HepG2 (cell line): ENCODE data around the gene RINL. TPM values are rescaled to one million over a fixed set of nuclear protein-coding genes. Genes with fewer than 3 reads are reported as not detected.
A peak's percentile ranks its signal among the peaks of the same experiment; 100 is the strongest.

Source experiments
- FOSL2 ChIP-seq: sonication (generic); formaldehyde crosslinking; IDR thresholded peaks from 2 replicates; pipeline ENCODE4 v1.4.0; 2020; ENCODE audit warnings: missing genetic modification reagents
- GPN1 ChIP-seq: sonication (generic); formaldehyde crosslinking; IDR thresholded peaks from 2 replicates; pipeline ENCODE4 v1.5.1; 2020; ENCODE audit warnings: missing genetic modification reagents, borderline replicate concordance
- HOXA3 ChIP-seq: sonication (generic); formaldehyde crosslinking; IDR thresholded peaks from 2 replicates; pipeline ENCODE4 v1.5.0; 2020; ENCODE audit warnings: missing genetic modification reagents
- IRF2 ChIP-seq: IDR thresholded peaks from 2 replicates; pipeline ENCODE4 v1.6.1; 2018; ENCODE audit warnings: missing genetic modification reagents, missing compliant biosample characterization
- MAFG ChIP-seq: sonication (generic); formaldehyde crosslinking; IDR thresholded peaks from 2 replicates; pipeline ENCODE4 v1.5.1; 2020; ENCODE audit warnings: mild to moderate bottlenecking, missing genetic modification reagents
- NAIF1 ChIP-seq: sonication (generic); formaldehyde crosslinking; IDR thresholded peaks from 2 replicates; pipeline ENCODE4 v1.5.0; 2020; ENCODE audit warnings: mild to moderate bottlenecking, missing genetic modification reagents, borderline replicate concordance
- POLR2AphosphoS2 ChIP-seq: IDR thresholded peaks from 2 replicates; pipeline ENCODE4 v1.6.1; 2011; ENCODE audit warnings: low read depth, low read length, improper control_type of control experiment
- PRPF4 ChIP-seq: fragments of 200-400 bp; formaldehyde crosslinking; IDR thresholded peaks from 2 replicates; pipeline ENCODE4 v1.6.1; 2016; ENCODE audit warnings: low read length, low read depth; ENCODE audit not compliant: poor library complexity, severe bottlenecking
- RFXAP ChIP-seq: sonication (generic); formaldehyde crosslinking; IDR thresholded peaks from 2 replicates; pipeline ENCODE4 v1.4.0; 2020; ENCODE audit warnings: missing genetic modification reagents, borderline replicate concordance
- SOX13 ChIP-seq, 3 experiments: fragments of 450-650 bp in 1 of 3; sonication (generic) in 1 of 3; formaldehyde crosslinking in 1 of 3; IDR thresholded peaks in 2 of 3; conservative IDR thresholded peaks in 1 of 3; 2 replicates each; pipeline versions ENCODE4 v1.5.0 to v1.6.1; 2016 to 2020; ENCODE audit warnings: antibody characterized with exemption in 1 of 3, mild to moderate bottlenecking in 1 of 3, missing compliant biosample characterization in 1 of 3, missing genetic modification reagents in 1 of 3, moderate library complexity in 1 of 3
- SOX6 ChIP-seq, 2 experiments: fragments of 450-650 bp in 1 of 2; sonication (generic) in 1 of 2; formaldehyde crosslinking in 1 of 2; IDR thresholded peaks; 2 replicates each; pipeline versions ENCODE4 v1.4.0 to v1.6.1; 2017 to 2020; ENCODE audit warnings: antibody characterized with exemption in 1 of 2, mild to moderate bottlenecking in 1 of 2, missing genetic modification reagents in 1 of 2
- SRSF1 ChIP-seq: fragments of 200-400 bp; formaldehyde crosslinking; optimal IDR thresholded peaks from 2 replicates; pipeline ENCODE3; 2017; ENCODE audit warnings: mild to moderate bottlenecking, low read depth, low read length, moderate library complexity
- STAT5B ChIP-seq: sonication (generic); formaldehyde crosslinking; IDR thresholded peaks from 2 replicates; pipeline ENCODE4 v1.4.0; 2020; ENCODE audit warnings: missing genetic modification reagents
- YEATS4 ChIP-seq: sonication (generic); formaldehyde crosslinking; IDR thresholded peaks from 2 replicates; pipeline ENCODE4 v1.4.0; 2020; ENCODE audit warnings: missing genetic modification reagents, borderline replicate concordance
- ZBTB26 ChIP-seq: IDR thresholded peaks from 2 replicates; pipeline ENCODE4 v1.6.1; 2016; ENCODE audit warnings: missing compliant biosample characterization, missing genetic modification reagents, borderline replicate concordance
- ZNF362 ChIP-seq: sonication (generic); formaldehyde crosslinking; IDR thresholded peaks from 2 replicates; pipeline ENCODE4 v1.4.0; 2020; ENCODE audit warnings: missing genetic modification reagents, mild to moderate bottlenecking, borderline replicate concordance
- ZNF468 ChIP-seq: sonication (generic); formaldehyde crosslinking; IDR thresholded peaks from 2 replicates; pipeline ENCODE4 v1.8.0; 2022; ENCODE audit warnings: mild to moderate bottlenecking, moderate library complexity, missing genetic modification reagents
- ZNF503 ChIP-seq: sonication (generic); formaldehyde crosslinking; IDR thresholded peaks from 2 replicates; pipeline ENCODE4 v1.4.0; 2020; ENCODE audit warnings: missing genetic modification reagents
- ZNF550 ChIP-seq: sonication (generic); formaldehyde crosslinking; IDR thresholded peaks from 2 replicates; pipeline ENCODE4 v1.4.0; 2020; ENCODE audit warnings: mild to moderate bottlenecking, missing genetic modification reagents, borderline replicate concordance
- ZNF776 ChIP-seq: sonication (generic); formaldehyde crosslinking; IDR thresholded peaks from 2 replicates; pipeline ENCODE4 v1.4.0; 2020; ENCODE audit warnings: mild to moderate bottlenecking, missing genetic modification reagents
- ZNF784 ChIP-seq: sonication (generic); formaldehyde crosslinking; IDR thresholded peaks from 2 replicates; pipeline ENCODE4 v1.5.1; 2020; ENCODE audit warnings: missing genetic modification reagents, mild to moderate bottlenecking, borderline replicate concordance
- ZSCAN29 ChIP-seq: sonication (generic); formaldehyde crosslinking; conservative IDR thresholded peaks from 2 replicates; pipeline ENCODE4 v1.4.0; 2020; ENCODE audit warnings: mild to moderate bottlenecking, missing genetic modification reagents
- polyA plus RNA-seq, 8 experiments: library from polyadenylated mRNA; depleted of rRNA in 3 of 8; stranded (reverse) in 7 of 8; unstranded in 1 of 8; fragments of >200 nt; fragmentation: Illumina TruSeq in 4 of 8; extraction: Trizol in 4 of 8; gene quantifications; 2 replicates each; pipeline versions ENCODE4 v1.2.1 to v1.2.3, GENCODE V29; 2011 to 2016; ENCODE audit warnings: low read depth in 4 of 8, missing spikeins in 1 of 8, mixed read lengths in 1 of 8; ENCODE audit not compliant: insufficient read depth in 1 of 8
- total RNA-seq, 5 experiments: library from RNA; depleted of rRNA; stranded (reverse); fragments of >200 nt; fragmentation: Illumina TruSeq; extraction: Trizol; gene quantifications; 2 replicates each; pipeline ENCODE4 v1.2.3, GENCODE V29; 2016; ENCODE audit warnings: low read depth in 1 of 5

Gene RINL
- total and polyA plus RNA-seq, 2 of the 13 experiments (the other 11 are each of a cell fraction or from before 2014, with no cell fraction given) = 11.4 to 18.0 TPM

GRCh38 chr19:38899447-38900201 lies 21.5 kb upstream of the RINL start, which contains the start of the genes NFKBIB and SIRT2 (continued):
- TF ChIP-seq ZNF776 (CRISPR knock-in tag) = 0 out of 2 replicates have a peak, but pooled peaks have one; percentile 21
- peak; percentile 89 for TF ChIP-seq SRSF1
- no peak for TF ChIP-seq ZNF468 (CRISPR knock-in tag)
- no peak for TF ChIP-seq NAIF1
- no peak for TF ChIP-seq ZNF503 (CRISPR knock-in tag)
- TF ChIP-seq MAFG (CRISPR knock-in tag) = no peak
- peak; percentile 82 for TF ChIP-seq YEATS4
- no peak for TF ChIP-seq STAT5B (CRISPR knock-in tag)
- TF ChIP-seq FOSL2 (CRISPR knock-in tag) = 0 out of 2 replicates have a peak, but pooled peaks have one; percentile 44
- no peak for TF ChIP-seq PRPF4
- no peak for TF ChIP-seq POLR2AphosphoS2
- TF ChIP-seq SOX6 (IDR thresholded peaks at IDR 0.05) = no peak
- TF ChIP-seq SOX6 (CRISPR knock-in tag; IDR thresholded peaks at IDR 0.05) = peak; percentile 37
- TF ChIP-seq ZBTB26 (CRISPR knock-in tag) = no peak; the same call in 1 of the 2 replicates
- TF ChIP-seq ZSCAN29 (CRISPR knock-in tag) = no peak
- peak; percentile 99 for TF ChIP-seq HOXA3 (CRISPR knock-in tag)
- 0 out of 2 replicates have a peak, but pooled peaks have one; percentile 46 for TF ChIP-seq RFXAP
- TF ChIP-seq IRF2 (CRISPR knock-in tag) = peak; percentile 98
- no peak for TF ChIP-seq ZNF362
- no peak for TF ChIP-seq SOX13 (IDR thresholded peaks at IDR 0.05)
- TF ChIP-seq SOX13 (CRISPR knock-in tag; conservative IDR thresholded peaks at IDR 0.05 in 1 of 2, IDR thresholded peaks at IDR 0.05 in 1 of 2) = peak in 1 of 2 experiments; percentile 27; a peak in 1 of 4 replicates
- no peak for TF ChIP-seq ZNF784 (CRISPR knock-in tag)
- no peak for TF ChIP-seq ZNF550
- no peak for TF ChIP-seq GPN1 (CRISPR knock-in tag)
